GM12891 (cell line): ENCODE data around the gene WHRN.
A peak's percentile ranks its signal among the peaks of the same experiment; 100 is the strongest.

ENCODE experiments used
- DNase-seq: peaks from one replicate; pipeline ENCODE4 v3.0.0; 2011; ENCODE audit warnings: low spot score; ENCODE audit not compliant: insufficient read length
- FAIRE-seq: peaks from 2 replicates; lab custom pipeline; 2011; peaks lifted over from hg19 to GRCh38; lab: Jason Lieb, UNC
- PAX5 ChIP-seq: IDR thresholded peaks from 2 replicates; pipeline ENCODE4 v1.6.1; 2011; ENCODE audit warnings: low read length, moderate library complexity, mild to moderate bottlenecking; ENCODE audit not compliant: insufficient read depth, severe bottlenecking
- POLR2A ChIP-seq: IDR thresholded peaks from 2 replicates; pipeline ENCODE4 v1.6.1; 2011; ENCODE audit warnings: low read depth, low read length, control low read depth
- POLR2AphosphoS5 ChIP-seq: IDR thresholded peaks from 2 replicates; pipeline ENCODE4 v1.6.1; 2011; ENCODE audit warnings: low read depth, low read length, control low read depth
- POU2F2 ChIP-seq: IDR thresholded peaks from 2 replicates; pipeline ENCODE4 v1.6.1; 2011; ENCODE audit warnings: low read depth, mild to moderate bottlenecking, control low read depth, low read length, moderate library complexity
- SPI1 ChIP-seq: IDR thresholded peaks from 2 replicates; pipeline ENCODE4 v1.6.1; 2011; ENCODE audit warnings: low read depth, low read length, control low read depth
- TAF1 ChIP-seq: IDR thresholded peaks from 2 replicates; pipeline ENCODE4 v1.6.1; 2011; ENCODE audit warnings: low read depth, low read length, control low read depth

WHRN gene

DNA sequence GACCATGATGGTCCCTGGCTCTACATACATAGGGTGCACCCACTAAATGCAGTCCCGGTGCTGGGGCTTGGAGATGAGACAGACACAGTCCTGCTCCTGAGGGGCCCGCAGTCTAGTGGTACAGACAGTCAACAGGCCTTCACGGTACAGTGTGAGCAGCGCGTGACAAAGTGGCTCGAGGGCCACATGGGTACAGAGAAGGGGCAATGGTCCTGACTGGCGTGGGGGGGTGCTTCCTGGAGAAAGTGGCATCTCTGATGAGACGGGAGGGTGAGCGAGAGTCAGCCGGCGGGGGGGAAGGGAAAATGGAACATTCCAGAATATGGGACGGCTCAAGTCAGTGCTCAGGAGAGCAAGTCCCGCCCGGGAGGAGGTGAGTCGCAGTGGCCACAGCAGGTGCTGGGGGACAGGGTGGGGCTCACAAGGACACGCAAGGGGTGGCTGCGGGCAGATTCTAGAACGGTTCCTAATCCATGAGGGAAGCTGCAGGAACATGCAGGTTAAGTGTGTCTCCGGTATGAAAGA is 38.0 kb downstream of the WHRN start:
- FAIRE-seq: no peak
- no peak for DNase-seq
- TF ChIP-seq POLR2AphosphoS5: no peak
- TF ChIP-seq POU2F2: no peak
- no peak for TF ChIP-seq TAF1
- no peak for TF ChIP-seq POLR2A
- no peak for TF ChIP-seq SPI1
- TF ChIP-seq PAX5: no peak

DNA sequence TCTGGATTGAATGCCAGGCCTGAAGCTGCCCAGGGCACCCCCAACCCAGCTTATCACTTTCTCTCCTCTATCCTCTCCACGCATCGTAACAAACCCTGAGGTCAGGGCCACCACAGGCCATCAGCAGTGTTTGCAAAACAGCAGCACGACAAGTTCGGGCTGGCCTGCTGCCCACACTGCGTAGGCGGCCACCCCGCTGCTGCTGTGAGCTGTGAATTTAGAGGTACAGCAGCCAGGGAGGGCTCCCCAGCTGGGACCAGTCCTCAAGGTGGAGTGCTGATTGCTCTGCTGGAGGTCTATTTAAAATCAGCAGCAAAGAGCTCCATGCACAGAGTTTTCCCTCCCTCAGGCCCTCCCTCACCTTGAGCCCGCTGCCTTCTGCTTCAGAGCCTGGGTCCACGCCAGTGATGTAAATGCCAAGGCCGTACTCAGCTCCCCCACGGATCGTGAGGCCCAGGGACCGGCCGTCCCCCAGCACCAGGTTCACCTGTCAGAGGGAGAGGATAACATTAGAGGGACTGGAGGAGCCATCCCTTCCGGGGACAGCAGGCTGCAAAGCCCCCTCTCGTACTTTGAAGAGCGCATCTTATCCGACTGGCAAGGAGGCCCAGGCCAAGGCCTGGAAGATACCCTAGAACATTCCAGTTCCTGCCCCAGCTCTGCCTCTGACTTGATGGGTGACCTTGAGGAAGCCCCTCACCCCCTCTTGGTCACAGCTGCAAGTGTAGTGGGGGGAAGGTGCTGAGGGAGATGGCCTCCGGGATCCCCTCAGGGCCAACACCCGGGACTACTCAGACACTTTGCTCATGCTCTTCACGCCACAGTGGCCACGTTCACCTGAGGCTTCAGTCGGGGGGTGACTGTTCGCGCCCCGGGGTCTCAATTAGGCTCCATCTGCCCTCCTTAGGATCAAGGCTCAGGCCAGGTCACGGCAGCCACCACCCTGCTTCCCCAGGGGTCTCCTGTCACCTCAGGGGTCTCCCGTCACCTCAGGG is 39.1 kb downstream of the WHRN start:
- TF ChIP-seq TAF1 (no peak), POLR2A (no peak), POLR2AphosphoS5 (no peak), PAX5 (no peak), POU2F2 (no peak), SPI1 (no peak)
- DNase-seq: no peak
- no peak for FAIRE-seq

DNA sequence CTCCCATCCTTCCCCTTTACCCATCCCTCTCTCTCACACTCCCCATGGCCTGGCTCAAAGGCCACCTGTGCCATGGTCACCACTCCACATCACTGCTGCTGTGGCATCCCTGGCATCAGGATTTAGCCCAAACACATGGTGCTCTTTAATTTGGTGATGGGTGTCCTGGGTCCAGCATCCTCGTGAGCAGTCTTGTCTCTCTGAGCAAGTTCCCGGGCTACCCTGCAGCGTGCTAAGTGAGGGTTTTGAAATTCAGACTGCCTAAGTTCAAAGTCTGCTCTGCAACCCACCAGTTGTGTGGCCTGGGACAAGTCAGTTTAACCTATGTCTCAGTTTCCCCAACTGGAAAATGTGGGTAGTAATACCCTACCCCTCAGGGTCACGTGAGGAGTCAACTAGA is 39.9 kb downstream of the WHRN start:
- TF ChIP-seq SPI1 (no peak), POLR2AphosphoS5 (no peak), TAF1 (no peak), PAX5 (no peak), POLR2A (no peak), POU2F2 (no peak)
- DNase-seq: no peak
- no peak for FAIRE-seq

DNA sequence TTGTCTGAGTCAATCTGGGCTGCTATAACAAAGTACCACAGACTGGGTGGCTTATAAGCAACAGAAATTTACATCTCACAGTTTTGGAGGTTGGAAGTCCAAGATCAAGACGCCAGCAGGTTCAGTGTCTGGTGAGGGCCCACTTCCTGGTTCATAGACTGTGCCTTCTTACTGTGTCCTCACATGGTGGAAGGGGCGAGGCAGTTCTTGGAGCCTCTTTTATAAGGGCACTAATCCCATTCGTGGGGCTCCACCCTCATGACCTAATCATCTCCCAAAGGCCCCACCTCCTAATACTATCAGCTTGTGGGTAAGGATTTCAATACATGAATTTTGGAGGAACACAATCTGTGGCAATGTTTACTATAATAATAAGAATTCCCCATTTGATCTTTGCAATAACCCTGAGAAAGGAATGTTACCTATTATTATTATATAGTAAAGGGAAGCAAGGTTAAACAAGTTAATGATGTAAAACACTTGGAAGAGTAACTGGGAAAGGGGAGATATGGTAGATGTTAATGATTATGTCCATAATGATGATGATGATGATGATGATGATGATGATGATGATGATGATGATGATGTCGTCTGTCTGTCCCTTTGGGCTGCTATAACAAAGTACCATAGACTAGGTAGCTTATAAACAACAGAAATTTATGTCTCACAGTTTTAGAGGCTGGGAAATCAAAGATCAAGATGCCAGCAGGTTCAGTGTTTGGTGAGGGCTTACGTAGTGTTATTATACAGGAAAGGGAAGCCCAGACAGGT is 40.8 kb downstream of the WHRN start:
- TF ChIP-seq POLR2A (no peak), PAX5 (no peak)
- DNase-seq (no peak), FAIRE-seq (no peak)

DNA sequence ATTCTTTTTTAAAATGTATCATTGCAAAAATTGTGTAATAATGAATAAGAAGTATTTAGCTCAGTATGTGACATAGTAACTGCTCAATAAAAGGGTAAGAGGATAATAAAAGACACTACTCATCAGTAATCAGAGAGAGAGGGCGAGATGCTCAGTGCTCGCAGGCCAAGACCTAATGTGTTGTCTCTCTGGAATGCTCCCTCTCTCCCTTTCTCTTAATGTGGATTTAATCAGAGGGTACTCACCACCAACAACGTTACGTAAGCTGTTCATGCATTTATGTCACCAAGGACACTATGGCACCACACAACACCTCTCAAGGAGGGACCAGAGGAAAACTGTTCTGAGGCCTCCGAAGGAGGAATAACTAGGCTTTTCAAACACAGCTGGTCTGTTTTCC is 42.5 kb downstream of the WHRN start:
- TF ChIP-seq POLR2A: no peak
- TF ChIP-seq TAF1: no peak
- TF ChIP-seq POU2F2: no peak
- TF ChIP-seq PAX5: no peak
- TF ChIP-seq SPI1: no peak
- TF ChIP-seq POLR2AphosphoS5: no peak
- no peak for FAIRE-seq

DNA sequence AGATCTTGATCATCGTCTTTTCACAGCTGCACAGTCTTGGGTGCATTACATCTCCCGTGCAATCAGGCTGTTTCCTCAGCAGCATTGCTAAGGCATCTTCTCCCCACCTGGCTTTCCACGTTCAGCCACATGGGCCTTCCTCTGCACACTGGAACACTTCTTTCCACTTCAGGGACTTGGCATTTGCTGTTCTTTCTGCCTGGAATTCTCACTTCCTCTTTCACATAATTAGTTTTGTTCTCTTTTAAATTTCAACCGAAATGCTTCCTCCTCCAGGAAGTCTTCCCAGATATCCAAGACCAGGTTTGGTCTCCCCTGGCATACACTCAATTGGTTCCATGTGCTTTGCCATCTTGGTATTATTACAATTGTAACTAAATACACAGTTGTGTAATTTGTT is 43.8 kb downstream of the WHRN start:
- FAIRE-seq (no peak), DNase-seq (no peak)
- TF ChIP-seq SPI1 (peak; percentile 89), TAF1 (no peak)

More for the DNA sequence above, 42.5 kb downstream of the WHRN start:
- DNase-seq: no peak

DNA sequence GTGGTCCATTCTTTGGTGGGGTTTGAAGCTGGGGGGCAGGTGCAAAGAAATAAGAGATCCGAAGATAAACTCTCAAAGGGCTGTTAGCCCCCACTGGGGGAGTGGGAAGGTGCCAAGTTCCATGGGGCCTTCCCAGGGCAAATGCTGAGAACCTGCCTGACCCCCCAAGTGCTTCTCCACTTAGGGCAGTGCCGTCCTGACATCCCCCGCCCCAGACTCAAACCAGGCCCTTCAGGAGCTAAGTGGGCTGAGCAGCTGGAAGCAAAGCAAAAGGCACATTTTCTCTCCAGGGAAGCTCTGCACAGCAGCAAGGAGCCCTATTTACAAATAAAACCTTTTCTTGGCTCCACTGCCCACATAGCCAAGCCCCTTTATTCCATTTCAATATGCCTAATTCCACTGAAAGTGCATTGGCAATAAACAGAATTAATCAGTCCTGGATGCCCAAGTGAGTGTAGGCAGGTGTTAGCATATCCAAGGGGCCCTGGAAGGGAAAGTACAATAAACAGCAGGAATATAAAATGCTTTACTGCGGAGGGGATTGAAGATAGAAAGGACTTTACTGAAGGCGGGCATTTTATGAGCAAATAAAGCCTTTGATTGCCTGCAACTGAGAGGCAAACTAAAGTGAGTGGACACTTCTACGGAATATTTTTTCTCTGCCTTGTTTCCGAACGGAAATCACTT is 44.6 kb downstream of the WHRN start:
- FAIRE-seq (no peak), DNase-seq (no peak)
- no peak for TF ChIP-seq PAX5
- TF ChIP-seq POU2F2: no peak
- no peak for TF ChIP-seq POLR2AphosphoS5
- no peak for TF ChIP-seq TAF1
- no peak for TF ChIP-seq SPI1
- no peak for TF ChIP-seq POLR2A

DNA sequence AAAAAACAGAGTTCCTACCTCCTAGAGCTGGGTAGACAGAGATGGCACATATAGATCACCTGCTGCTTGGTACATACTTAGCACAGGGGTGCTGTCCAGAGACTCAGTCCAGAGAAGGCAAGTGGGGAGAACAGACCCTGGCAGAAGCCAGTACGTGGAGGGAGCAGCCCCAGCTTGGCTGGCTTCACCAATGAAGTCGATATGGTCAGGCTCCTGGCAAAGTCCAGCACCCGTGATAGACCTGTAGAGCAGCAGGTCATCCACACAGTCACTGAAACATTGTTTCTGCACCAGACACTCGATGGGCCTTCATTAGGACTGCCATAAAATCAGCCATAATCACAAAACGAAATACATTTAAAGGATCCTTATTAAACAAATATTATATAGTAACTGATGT is 45.8 kb downstream of the WHRN start:
- TF ChIP-seq TAF1 (no peak), PAX5 (no peak)
- DNase-seq (no peak), FAIRE-seq (no peak)

DNA sequence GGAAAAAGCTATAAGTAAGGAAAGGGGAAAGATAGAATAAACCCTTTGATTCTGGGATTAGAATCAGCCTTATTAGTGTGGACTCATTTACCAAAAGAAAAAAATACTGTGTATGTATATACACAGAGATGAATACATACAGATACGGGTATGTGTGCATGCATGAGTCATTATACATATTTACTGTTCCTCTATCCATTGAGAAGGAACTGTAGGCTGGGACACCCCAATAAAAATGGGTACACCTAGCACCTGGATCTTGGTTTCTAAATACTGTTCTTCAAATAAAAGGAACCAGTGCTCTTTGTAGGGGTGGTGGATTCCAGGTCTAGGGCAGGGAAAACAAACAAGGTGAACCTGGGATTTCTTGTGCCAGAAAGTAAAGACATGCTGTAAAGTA is 48.3 kb downstream of the WHRN start:
- FAIRE-seq: no peak
- TF ChIP-seq POLR2A (no peak), POLR2AphosphoS5 (no peak), POU2F2 (no peak), PAX5 (no peak), SPI1 (no peak), TAF1 (no peak)
- DNase-seq: no peak
